BE2C (cell line): ENCODE measurements around the gene ADCY1.

Experiments
- DNase-seq: peaks from one replicate; pipeline ENCODE4 v3.0.0-alpha.2; 2020
- H3K27me3 ChIP-seq: fragments of 250-450 bp; sonication (Bioruptor Pico); 2 replicates; pipeline ENCODE4 v1.5.1; 2020; ENCODE audit warnings: mild to moderate bottlenecking
- H3K36me3 ChIP-seq: fragments of 250-450 bp; sonication (Bioruptor Pico); 2 replicates; pipeline ENCODE4 v1.5.1; 2020; ENCODE audit warnings: mild to moderate bottlenecking
- H3K4me1 ChIP-seq: fragments of 250-450 bp; sonication (Bioruptor Pico); 2 replicates; pipeline ENCODE4 v1.5.1; 2020
- H3K4me3 ChIP-seq: 2 replicates; pipeline ENCODE4 v1.5.1; 2011; ENCODE audit warnings: low read depth, low read length
- H3K9me3 ChIP-seq: fragments of 250-450 bp; sonication (Bioruptor Pico); 2 replicates; pipeline ENCODE4 v1.5.1; 2020
- CTCF ChIP-seq: IDR thresholded peaks from 2 replicates; pipeline ENCODE4 v1.5.1; 2012; ENCODE audit warnings: mild to moderate bottlenecking, low read depth, low read length

ADCY1 gene

GRCh38 chr7:45626441-45627430 is 52.6 kb downstream of the ADCY1 start:
- DNase-seq: no peak
- Histone ChIP-seq H3K36me3 (no peaks in the 10 kb centered on the region), H3K4me3 (no peak overlapping the region), H3K9me3 (no peaks in the 10 kb centered on the region), H3K4me1 (no peaks in the 10 kb centered on the region), H3K27me3 (no peaks in the 10 kb centered on the region)
- no peak for TF ChIP-seq CTCF

- DNase-seq: no peak
- no peaks in the 10 kb centered on the region for H3K9me3 ChIP-seq
These were observed 53.7 kb downstream of the ADCY1 start for GRCh38 chr7:45627691-45628456.

GRCh38 chr7:45631569-45631968 is 57.4 kb downstream of the ADCY1 start:
- DNase-seq: no peak
- no peaks in the 10 kb centered on the region for H3K4me1 ChIP-seq
- no peaks in the 10 kb centered on the region for H3K9me3 ChIP-seq
- H3K4me3 ChIP-seq: no peak overlapping the region
- no peaks in the 10 kb centered on the region for H3K36me3 ChIP-seq
- no peak for TF ChIP-seq CTCF
- no peaks in the 10 kb centered on the region for H3K27me3 ChIP-seq

More at GRCh38 chr7:45627691-45628456, 53.7 kb downstream of the ADCY1 start:
- TF ChIP-seq CTCF: no peak
- Histone ChIP-seq H3K4me3 (no peak overlapping the region), H3K4me1 (no peaks in the 10 kb centered on the region), H3K27me3 (no peaks in the 10 kb centered on the region), H3K36me3 (no peaks in the 10 kb centered on the region)

GRCh38 chr7:45636733-45637132 is 62.6 kb downstream of the ADCY1 start:
- no peak for DNase-seq
- Histone ChIP-seq H3K4me1 (no peaks in the 10 kb centered on the region), H3K4me3 (no peak overlapping the region), H3K27me3 (no peaks in the 10 kb centered on the region), H3K9me3 (no peaks in the 10 kb centered on the region), H3K36me3 (no peaks in the 10 kb centered on the region)
- no peak for TF ChIP-seq CTCF

GRCh38 chr7:45638916-45639315 is 64.7 kb downstream of the ADCY1 start:
- Histone ChIP-seq H3K36me3 (no peaks in the 10 kb centered on the region), H3K4me3 (no peak overlapping the region), H3K4me1 (no peaks in the 10 kb centered on the region), H3K27me3 (no peaks in the 10 kb centered on the region), H3K9me3 (no peaks in the 10 kb centered on the region)
- no peak for DNase-seq
- TF ChIP-seq CTCF: no peak
